ENCODE results near the gene TBC1D7. TPM values are rescaled to one million over a fixed set of nuclear protein-coding genes. Genes with fewer than 3 reads are reported as not detected.

Gene TBC1D7
- 10 to 100 TPM; 30.0 to 47.7 (median 38.4) TPM for polyA plus RNA-seq (ENCODE audit: insufficient read length in 4 of 4)

GRCh38 chr6:13328076-13328874 lies at the start of gene TBC1D7:
TBC1D7 (minus strand) TSS chr6:13328537; CDS start chr6:13326898, 1,639 bp downstream.
- DNase-seq (ENCODE audit: low read depth in 4 of 4, low spot score in 3 of 4) = peak; percentile 77 to 87 (median 82)

GRCh38 chr6:13377054-13377758 lies 48.9 kb upstream of the TBC1D7 start:
- DNase-seq (ENCODE audit: low read depth in 4 of 4, low spot score in 3 of 4) = no peak

GRCh38 chr6:13375360-13375878 lies 47.1 kb upstream of the TBC1D7 start:
- DNase-seq (ENCODE audit: low read depth in 4 of 4, low spot score in 3 of 4) = no peak

- DNase-seq (ENCODE audit: low read depth in 4 of 4, low spot score in 3 of 4) = no peak
These were observed 45.6 kb upstream of the TBC1D7 start for GRCh38 chr6:13373919-13374318.

- DNase-seq (ENCODE audit: low read depth in 4 of 4, low spot score in 3 of 4) = no peak
These were observed 45.1 kb upstream of the TBC1D7 start for GRCh38 chr6:13373488-13373886.

GRCh38 chr6:13372688-13373487 lies 44.6 kb upstream of the TBC1D7 start:
- DNase-seq (ENCODE audit: low read depth in 4 of 4, low spot score in 3 of 4) = no peak

GRCh38 chr6:13372076-13372475 lies 43.7 kb upstream of the TBC1D7 start:
- no peak for DNase-seq (ENCODE audit: low read depth in 4 of 4, low spot score in 3 of 4)

GRCh38 chr6:13371421-13372072 lies 43.2 kb upstream of the TBC1D7 start:
- no peak for DNase-seq (ENCODE audit: low read depth in 4 of 4, low spot score in 3 of 4)

- DNase-seq (ENCODE audit: low read depth in 4 of 4, low spot score in 3 of 4) = no peak
These were observed 42.3 kb upstream of the TBC1D7 start for GRCh38 chr6:13370623-13371022.

GRCh38 chr6:13369591-13369990 lies 41.3 kb upstream of the TBC1D7 start:
- DNase-seq (ENCODE audit: low read depth in 4 of 4, low spot score in 3 of 4) = no peak

- DNase-seq (ENCODE audit: low read depth in 4 of 4, low spot score in 3 of 4) = no peak
These were observed 40.4 kb upstream of the TBC1D7 start for GRCh38 chr6:13368731-13369115.

- no peak for DNase-seq (ENCODE audit: low read depth in 4 of 4, low spot score in 3 of 4)
These were observed 39.9 kb upstream of the TBC1D7 start for GRCh38 chr6:13368079-13368730.

- DNase-seq (ENCODE audit: low read depth in 4 of 4, low spot score in 3 of 4) = no peak
These were observed 39.1 kb upstream of the TBC1D7 start for GRCh38 chr6:13367396-13367795.

- no peak for DNase-seq (ENCODE audit: low read depth in 4 of 4, low spot score in 3 of 4)
These were observed 37.0 kb upstream of the TBC1D7 start for GRCh38 chr6:13365320-13365719.

GRCh38 chr6:13364842-13365241 lies 36.5 kb upstream of the TBC1D7 start:
- DNase-seq (ENCODE audit: low read depth in 4 of 4, low spot score in 3 of 4) = no peak

GRCh38 chr6:13362412-13362811 lies 34.1 kb upstream of the TBC1D7 start:
- DNase-seq (ENCODE audit: low read depth in 4 of 4, low spot score in 3 of 4) = no peak

- DNase-seq (ENCODE audit: low read depth in 4 of 4, low spot score in 3 of 4) = no peak
These were observed 32.6 kb upstream of the TBC1D7 start for GRCh38 chr6:13360671-13361540.

GRCh38 chr6:13359287-13359686 lies 30.9 kb upstream of the TBC1D7 start:
- no peak for DNase-seq (ENCODE audit: low read depth in 4 of 4, low spot score in 3 of 4)

- no peak for DNase-seq (ENCODE audit: low read depth in 4 of 4, low spot score in 3 of 4)
These were observed 30.2 kb upstream of the TBC1D7 start for GRCh38 chr6:13358511-13358910.
